NCI-H69 (cell line): ENCODE measurements around the gene ZNRF3.

Experiments used
- DNase-seq: peaks from one replicate; lab custom pipeline; 2025; lab: John Stamatoyannopoulos, UW

ZNRF3 gene

GRCh38 chr22:29009148-29009547, 125.8 kb downstream of the ZNRF3 start:
- DNase-seq = no peak

GRCh38 chr22:29011240-29012100, 128.1 kb downstream of the ZNRF3 start:
- no peak for DNase-seq

- DNase-seq = no peak
Observed at GRCh38 chr22:29012101-29012433, 128.7 kb downstream of the ZNRF3 start.

DNA sequence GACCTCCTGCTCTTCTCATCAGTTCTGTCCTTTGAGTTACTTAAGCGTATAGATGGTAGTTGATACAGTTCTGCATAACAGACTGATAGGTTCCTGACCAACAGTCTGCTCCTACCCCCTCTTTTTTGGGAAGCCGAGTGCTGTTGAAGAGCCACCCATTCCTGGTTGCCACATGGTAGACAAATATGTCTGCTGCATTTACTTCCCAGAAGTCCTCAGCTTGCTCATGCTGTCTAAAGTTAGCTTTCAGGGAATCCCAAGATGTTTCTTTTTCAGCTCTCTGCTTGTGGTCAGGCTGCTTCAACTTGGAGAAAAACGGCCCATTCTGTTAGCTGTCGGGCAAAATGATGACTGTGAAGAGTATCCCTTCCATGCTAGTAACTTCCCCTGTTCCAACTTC, 129.6 kb downstream of the ZNRF3 start:
- DNase-seq = no peak

DNA sequence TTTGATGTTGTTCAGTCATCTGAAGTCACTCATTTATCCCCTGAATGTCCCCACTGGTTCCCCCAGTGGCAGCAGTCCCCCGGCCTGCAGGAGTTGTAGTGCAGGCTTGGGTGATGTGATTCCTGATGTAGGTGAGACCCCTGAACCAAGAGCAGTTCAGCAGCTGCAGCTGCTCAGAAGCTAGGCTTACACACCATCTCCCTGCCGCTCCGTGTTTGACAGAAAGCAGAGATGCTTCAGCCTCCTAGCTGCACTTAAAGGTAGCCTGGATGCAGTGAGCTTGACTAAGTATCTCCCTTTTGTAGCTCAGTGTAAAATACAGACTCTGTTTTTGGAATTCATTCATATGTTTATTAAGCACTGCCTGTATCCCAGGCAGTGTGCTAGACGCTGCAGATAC, 130.9 kb downstream of the ZNRF3 start:
- no peak for DNase-seq

DNA sequence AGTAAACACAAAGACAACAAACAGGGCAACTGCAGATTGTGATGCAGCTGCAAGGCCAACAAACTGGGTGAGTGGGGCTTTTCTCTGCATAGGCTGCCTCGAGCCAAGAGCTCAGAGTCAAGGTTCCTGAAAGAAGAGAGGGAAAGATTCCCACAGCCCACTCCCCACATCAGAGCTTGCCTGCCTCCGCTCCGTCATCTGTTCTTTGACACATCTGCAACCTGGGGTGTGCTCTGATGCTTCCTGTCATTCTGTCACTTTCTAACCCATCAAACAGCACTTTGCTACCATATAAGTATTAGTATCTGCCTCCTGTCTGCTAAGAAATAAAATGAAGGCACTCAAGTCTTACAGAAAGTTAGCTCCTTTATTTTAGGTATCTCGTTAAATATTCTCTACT, 131.4 kb downstream of the ZNRF3 start:
- DNase-seq = no peak

DNA sequence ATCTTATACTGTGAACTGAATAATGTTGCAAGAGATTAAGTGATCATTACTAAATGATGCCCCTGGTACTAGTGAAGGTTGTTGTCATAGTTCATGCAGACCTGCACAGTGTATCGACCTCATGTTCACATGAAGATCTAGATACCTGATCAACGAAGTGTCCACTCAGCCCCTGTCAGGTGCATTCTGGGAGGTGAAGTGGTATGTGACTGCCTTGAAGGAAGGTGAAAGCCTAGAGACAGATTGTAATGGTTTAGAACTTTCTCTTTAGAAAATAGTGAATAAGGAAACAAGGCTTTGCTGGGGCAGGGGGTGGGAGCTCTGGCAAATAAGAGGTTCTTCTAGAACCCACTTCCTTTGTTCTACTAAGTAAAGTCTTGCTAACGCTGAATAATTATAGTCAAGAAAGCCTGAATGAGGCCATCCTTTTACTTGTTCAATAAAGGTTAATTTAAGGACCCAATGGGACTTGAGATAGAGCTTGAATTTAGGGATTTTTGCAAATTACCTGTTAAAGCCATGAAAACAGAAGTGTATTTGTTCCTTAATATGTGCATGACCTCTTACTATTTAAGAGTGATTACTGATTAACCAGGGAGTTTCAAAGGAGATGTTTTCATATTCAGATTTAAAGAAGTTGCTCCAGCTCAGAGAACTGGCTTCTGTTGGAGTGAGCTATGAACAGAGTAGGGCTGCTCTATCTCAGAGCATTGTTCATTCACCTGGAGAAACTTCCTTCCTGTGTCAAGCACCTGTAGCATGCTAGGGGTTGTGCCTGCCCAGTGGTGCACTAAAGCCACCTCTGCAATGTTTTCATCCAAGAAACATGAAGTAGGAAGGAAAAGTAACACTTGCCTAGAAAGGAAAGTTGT, 132.9 kb downstream of the ZNRF3 start:
- DNase-seq = no peak

DNA sequence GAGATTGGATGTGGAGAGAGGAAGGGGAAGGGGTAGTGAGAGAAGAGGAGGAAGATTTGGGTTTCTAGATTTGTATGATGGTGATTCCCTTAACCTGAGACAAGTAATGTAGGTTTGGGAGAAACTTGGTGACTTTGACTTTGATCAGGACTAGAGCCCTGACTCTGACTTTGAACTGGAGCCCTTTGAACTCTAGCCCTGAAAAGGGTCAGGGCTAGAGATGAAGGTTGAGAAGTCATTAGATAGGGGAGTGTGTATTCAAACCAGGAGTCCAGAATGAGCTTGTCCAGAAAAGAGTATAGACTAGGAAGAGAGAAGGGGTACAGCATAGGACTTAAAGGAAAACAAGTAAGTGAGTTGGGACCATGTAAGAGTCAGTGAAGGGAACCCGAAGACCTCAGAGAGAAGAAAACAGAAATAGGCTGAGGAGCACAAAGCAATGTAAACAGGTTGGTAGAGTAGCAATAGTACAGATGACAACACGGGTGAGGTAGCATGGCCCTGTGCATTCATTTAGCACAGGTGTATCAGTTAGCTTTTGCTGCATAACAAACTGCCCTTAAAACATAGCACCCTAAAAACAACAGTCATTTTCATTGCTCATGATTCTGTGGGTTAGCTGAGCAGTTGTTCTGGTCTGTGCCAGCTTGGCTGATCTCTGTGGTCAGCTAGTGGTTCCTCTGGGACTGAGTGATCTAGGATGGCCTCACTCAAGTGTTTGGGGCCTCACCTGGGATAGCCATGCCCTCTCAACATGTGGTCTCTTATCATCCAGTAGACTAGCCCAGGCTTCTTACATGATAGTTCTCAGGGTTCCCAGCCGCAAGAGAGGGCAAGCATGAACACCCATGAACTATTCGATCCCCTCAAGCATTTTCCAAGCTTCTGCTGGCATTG, 135.2 kb downstream of the ZNRF3 start:
- DNase-seq = no peak

DNA sequence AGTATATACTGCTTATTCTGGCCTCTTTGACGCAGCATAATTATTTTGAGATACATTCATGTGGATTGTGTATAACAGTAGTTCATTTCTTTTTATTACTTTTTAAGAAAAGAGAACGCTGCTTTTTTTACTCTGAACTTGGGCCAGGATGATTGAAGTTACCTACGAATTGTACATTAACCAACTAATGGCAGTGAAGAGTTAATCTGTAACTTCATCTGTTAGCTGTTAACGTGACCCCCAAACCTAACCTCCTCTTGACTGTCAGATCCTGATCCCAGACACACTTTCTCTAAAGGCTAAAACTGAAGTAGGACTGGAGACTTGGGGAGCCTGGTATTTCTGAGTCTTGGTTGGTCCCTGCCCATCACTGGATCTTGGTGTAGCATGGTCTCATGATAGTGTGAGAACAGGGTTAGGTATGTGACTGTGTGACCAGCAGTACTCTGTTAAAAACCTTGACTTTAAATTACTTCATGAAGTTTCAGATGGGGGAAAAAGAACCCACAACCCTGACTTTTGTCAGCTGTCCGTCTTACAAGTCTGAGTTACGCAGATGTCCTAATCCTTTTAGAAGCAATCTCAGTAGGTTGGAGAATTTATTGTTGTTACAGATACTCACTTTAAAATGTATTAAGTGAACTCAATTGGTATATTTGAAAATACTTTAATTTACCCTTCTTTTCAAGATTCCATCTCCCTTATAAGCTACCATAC, 138.9 kb downstream of the ZNRF3 start:
- DNase-seq = no peak

DNA sequence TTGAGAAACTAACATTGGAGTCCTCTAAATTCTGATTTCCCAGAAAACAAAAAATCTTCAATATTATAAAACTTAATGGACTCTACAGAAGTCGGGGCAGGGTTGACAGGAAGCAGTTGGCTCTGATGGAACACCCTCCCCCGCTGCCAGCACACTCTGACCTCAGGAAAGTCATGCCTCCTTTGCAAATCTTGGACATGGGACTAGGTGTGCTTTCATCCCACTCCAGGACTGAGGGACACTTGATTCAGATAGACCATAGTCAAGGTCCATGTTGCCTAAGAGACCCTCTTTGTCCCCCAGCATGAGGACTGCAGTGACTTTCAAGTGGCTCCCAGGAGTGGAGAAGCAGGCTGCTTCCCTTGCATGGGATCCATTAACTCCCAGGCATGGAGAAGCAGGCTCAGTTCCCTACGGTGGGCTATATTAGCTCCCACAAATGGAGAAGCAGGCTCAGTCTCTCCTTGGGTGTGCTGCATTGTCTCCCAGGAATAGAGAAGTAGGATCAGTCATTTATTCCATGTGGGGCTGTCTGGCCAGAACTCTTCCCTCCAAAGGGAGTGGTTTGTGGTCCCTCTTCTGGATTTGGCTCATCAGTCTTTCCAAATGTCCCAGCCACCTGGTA, 139.9 kb downstream of the ZNRF3 start:
- no peak for DNase-seq

DNA sequence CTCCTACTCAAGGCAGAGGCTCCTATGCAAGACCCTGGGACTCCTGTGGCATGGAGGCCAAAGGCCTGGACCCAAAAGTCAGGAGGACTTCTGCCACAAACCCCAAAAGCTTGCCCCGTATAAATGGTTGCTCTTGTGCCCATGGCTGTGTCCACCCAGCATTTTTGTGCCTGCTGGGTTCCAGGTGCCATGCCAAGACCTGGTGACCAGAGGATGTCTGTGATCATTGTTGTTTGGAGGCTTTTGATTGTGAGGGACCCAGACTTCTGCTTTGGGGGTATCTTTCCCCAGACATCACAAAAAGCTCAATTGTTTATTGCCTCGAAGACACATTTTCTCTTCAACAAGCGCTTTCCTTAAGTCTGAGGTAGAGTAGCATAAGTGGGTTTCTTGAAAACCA, 143.2 kb downstream of the ZNRF3 start:
- DNase-seq = no peak

GRCh38 chr22:29028468-29028867, 145.1 kb downstream of the ZNRF3 start:
- DNase-seq = no peak

DNA sequence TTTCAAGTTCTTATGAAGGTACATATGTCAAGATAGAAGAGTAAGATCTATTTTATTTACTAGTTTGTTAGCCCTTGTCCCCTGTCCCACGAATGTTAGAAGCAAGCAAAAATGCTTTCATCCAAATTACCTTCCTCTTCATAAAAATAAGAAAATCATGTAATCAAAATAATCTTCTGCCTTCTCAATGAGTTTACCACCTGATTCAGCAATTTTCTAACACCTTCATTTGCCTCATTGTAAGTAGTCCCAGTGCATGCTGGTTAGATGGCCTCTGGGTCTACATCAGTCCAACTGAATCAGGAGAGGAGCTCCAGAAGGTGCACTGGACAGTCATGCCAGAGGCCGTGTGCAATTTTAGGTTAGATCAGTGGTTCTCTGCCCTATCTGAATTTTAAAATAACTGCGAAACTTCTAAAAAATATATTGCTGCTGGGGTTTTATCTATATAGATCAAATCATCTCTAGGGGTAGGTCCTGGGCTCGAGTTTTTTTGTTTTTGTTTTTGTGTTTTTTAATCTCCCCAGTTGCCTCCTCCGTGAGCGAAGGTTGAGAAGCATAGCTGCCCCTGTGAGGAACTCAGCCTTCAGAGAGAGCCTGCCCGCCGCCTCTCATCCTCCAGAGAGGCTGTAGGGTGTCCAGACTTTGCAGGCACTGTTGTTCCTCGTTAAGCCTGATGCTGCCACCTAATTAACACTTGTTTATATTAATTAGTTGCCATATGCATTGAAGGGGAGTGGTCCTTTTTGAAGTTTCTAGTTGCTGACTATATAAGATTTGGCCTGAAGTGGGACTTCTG, 146.0 kb downstream of the ZNRF3 start:
- peak; percentile 48 for DNase-seq

DNA sequence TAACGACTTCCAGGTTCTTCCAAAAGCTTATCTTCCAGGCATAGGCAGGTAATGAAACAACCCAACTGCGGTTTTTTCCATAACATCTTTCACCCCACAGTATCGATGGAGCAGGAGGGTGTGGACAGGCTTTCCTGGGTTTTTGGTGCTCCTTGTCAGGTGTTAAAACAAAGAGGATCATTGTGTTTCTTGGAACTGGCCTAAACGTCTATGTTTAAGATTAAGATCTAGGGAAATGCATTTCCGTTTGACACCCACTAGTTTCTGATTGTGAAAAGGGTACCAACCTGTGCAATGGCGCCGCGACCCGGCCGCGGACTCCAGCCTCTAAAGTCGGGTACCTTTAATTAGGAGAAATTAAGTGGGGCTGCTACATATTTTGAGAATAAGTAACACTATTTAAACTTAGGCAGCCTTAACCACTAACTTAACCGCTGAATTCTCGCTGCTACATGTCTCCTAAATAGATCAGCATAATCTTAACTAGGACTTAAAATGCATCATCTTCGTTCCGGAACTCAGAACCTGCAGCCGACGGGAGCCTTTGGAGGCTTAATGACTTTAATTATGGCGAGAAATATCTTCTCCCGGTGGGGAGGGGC, 146.7 kb downstream of the ZNRF3 start:
- peak; percentile 93 for DNase-seq

DNA sequence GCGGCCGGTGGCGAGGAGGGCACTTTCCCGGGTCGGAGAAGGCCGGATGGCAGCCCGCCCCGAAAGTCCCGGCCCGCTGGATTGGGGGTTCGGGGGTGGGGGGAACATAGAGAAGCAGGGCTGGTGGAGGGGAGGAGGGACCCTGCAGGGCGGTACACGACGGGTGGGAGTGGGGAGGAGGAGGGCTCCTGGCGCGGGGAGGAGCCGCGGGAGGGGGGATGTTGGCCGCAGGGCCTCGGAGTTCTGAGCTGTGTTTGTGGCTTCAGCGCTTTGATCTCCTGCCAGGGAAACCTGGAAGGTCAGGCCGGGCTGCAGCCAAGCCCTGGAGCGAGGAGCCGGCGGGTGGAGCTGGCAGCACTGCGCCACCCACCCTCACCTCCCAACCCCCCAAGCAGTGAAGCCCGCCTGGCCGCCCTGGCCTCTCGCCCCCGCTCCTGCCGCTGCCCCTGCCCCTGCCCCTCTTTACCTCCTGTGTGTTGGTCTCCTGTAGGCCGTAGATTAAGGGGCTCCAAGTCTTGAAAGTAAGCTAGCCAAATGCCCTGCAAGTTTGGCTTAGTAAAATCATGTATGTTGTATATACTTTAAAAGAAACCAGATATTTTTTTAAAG, 147.3 kb downstream of the ZNRF3 start:
- DNase-seq = peak; percentile 97

GRCh38 chr22:29031227-29032011, 148.0 kb downstream of the ZNRF3 start:
- DNase-seq = peak; percentile 71

GRCh38 chr22:29032014-29032475, 148.7 kb downstream of the ZNRF3 start:
- peak; percentile 44 for DNase-seq

DNA sequence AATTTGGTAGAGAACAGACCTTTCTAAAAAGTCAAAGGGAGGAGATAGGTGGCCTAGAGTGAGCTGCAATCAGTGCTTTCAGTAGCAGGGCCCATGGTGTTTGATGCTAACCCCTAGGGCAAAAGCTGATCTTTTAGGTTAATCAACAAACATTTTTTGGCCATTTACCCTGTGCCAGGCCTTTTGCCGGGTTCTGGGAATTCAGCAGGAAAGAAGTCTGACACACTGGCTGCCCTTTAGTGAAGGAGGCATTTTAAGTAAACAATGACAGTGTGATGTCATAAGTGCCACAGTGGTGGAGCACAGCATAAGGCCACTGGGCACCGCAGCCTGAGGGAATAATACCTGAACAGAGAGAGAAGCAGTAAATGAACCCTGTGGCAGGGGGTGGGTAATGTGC, 149.2 kb downstream of the ZNRF3 start:
- peak; percentile 83 for DNase-seq
